HepG2 (cell line): Measurements from ENCODE around the gene IFT88. TPM values are rescaled to one million over a fixed set of nuclear protein-coding genes. Genes with fewer than 3 reads are reported as not detected.

Experiments used
- ARNTL ChIP-seq: sonication (generic); formaldehyde crosslinking; IDR thresholded peaks from 2 replicates; pipeline ENCODE4 v1.4.0; 2020; ENCODE audit warnings: mild to moderate bottlenecking, missing genetic modification reagents
- ATF7 ChIP-seq, 2 experiments: fragments of 450-650 bp in 1 of 2; sonication (generic) in 1 of 2; formaldehyde crosslinking in 1 of 2; IDR thresholded peaks; 2 replicates each; pipeline versions ENCODE4 v1.4.0 to v1.6.1; 2016 to 2020; ENCODE audit warnings: antibody characterized with exemption in 1 of 2, mild to moderate bottlenecking in 1 of 2, missing genetic modification reagents in 1 of 2
- CBX1 ChIP-seq: IDR thresholded peaks from one replicate; pipeline ENCODE4 v1.6.1; 2016; ENCODE audit warnings: antibody characterized with exemption, low read depth
- GABPB1 ChIP-seq: IDR thresholded peaks from 2 replicates; pipeline ENCODE4 v1.6.1; 2016; ENCODE audit warnings: mild to moderate bottlenecking, missing genetic modification reagents, moderate library complexity, missing compliant biosample characterization
- IKZF5 ChIP-seq: IDR thresholded peaks from 2 replicates; pipeline ENCODE4 v1.6.1; 2018; ENCODE audit warnings: missing genetic modification reagents, mild to moderate bottlenecking, missing compliant biosample characterization
- NBN ChIP-seq: fragments of 450-650 bp; conservative IDR thresholded peaks from 2 replicates; pipeline ENCODE4 v1.6.1; 2017
- PAXIP1 ChIP-seq: sonication (generic); formaldehyde crosslinking; conservative IDR thresholded peaks from 2 replicates; pipeline ENCODE4 v1.4.0; 2020; ENCODE audit warnings: mild to moderate bottlenecking, missing genetic modification reagents, moderate library complexity
- PCBP2 ChIP-seq: fragments of 200-400 bp; formaldehyde crosslinking; optimal IDR thresholded peaks from 2 replicates; pipeline ENCODE3; 2018; ENCODE audit warnings: low read length, low read depth; ENCODE audit not compliant: poor library complexity, severe bottlenecking
- SNAPC5 ChIP-seq: sonication (generic); formaldehyde crosslinking; IDR thresholded peaks from 2 replicates; pipeline ENCODE4 v1.8.1; 2023; ENCODE audit warnings: mild to moderate bottlenecking, missing genetic modification reagents, borderline replicate concordance
- SP2 ChIP-seq: sonication (generic); formaldehyde crosslinking; IDR thresholded peaks from 2 replicates; pipeline ENCODE4 v1.5.1; 2020; ENCODE audit warnings: mild to moderate bottlenecking, missing genetic modification reagents
- ZMYM3 ChIP-seq: sonication (generic); formaldehyde crosslinking; IDR thresholded peaks from 2 replicates; pipeline ENCODE4 v1.5.1; 2020; ENCODE audit warnings: mild to moderate bottlenecking, missing genetic modification reagents
- ZNF18 ChIP-seq: sonication (generic); formaldehyde crosslinking; IDR thresholded peaks from 2 replicates; pipeline ENCODE4 v1.8.0; 2022; ENCODE audit warnings: mild to moderate bottlenecking, missing genetic modification reagents; ENCODE audit not compliant: insufficient replicate concordance
- ZNF230 ChIP-seq: sonication (generic); formaldehyde crosslinking; IDR thresholded peaks from 2 replicates; pipeline ENCODE4 v1.4.0; 2020; ENCODE audit warnings: mild to moderate bottlenecking, missing genetic modification reagents
- ZNF275 ChIP-seq: sonication (generic); formaldehyde crosslinking; IDR thresholded peaks from 2 replicates; pipeline ENCODE4 v1.8.0; 2022; ENCODE audit warnings: missing genetic modification reagents, mild to moderate bottlenecking, inconsistent platforms, borderline replicate concordance
- ZNF564 ChIP-seq: sonication (generic); formaldehyde crosslinking; IDR thresholded peaks from 2 replicates; pipeline ENCODE4 v1.8.1; 2023; ENCODE audit warnings: mild to moderate bottlenecking, missing genetic modification reagents
- ZNF691 ChIP-seq: sonication (generic); formaldehyde crosslinking; IDR thresholded peaks from 2 replicates; pipeline ENCODE4 v1.4.0; 2020; ENCODE audit warnings: missing genetic modification reagents, low read depth, mild to moderate bottlenecking, borderline replicate concordance
- ZNF784 ChIP-seq: sonication (generic); formaldehyde crosslinking; IDR thresholded peaks from 2 replicates; pipeline ENCODE4 v1.5.1; 2020; ENCODE audit warnings: missing genetic modification reagents, mild to moderate bottlenecking, borderline replicate concordance
- polyA plus RNA-seq, 8 experiments: library from polyadenylated mRNA; depleted of rRNA in 3 of 8; stranded (reverse) in 7 of 8; unstranded in 1 of 8; fragments of >200 nt; fragmentation: Illumina TruSeq in 4 of 8; extraction: Trizol in 4 of 8; gene quantifications; 2 replicates each; pipeline versions ENCODE4 v1.2.1 to v1.2.3, GENCODE V29; 2011 to 2016; ENCODE audit warnings: low read depth in 4 of 8, missing spikeins in 1 of 8, mixed read lengths in 1 of 8; ENCODE audit not compliant: insufficient read depth in 1 of 8
- total RNA-seq, 5 experiments: library from RNA; depleted of rRNA; stranded (reverse); fragments of >200 nt; fragmentation: Illumina TruSeq; extraction: Trizol; gene quantifications; 2 replicates each; pipeline ENCODE4 v1.2.3, GENCODE V29; 2016; ENCODE audit warnings: low read depth in 1 of 5

Gene IFT88
- total and polyA plus RNA-seq, 2 of the 13 experiments (the other 11 are each of a cell fraction or from before 2014, with no cell fraction given), result 8.4 to 19.9 TPM

GRCh38 chr13:20566898-20567874 lies at the start of gene IFT88 (continued):
- TF ChIP-seq ATF7 (IDR thresholded peaks at IDR 0.05), result no peak
- TF ChIP-seq ATF7 (CRISPR knock-in tag; IDR thresholded peaks at IDR 0.05), result no peak
- TF ChIP-seq ARNTL (CRISPR knock-in tag), result 0 out of 2 replicates have a peak, but pooled peaks have one; percentile 9
- peak; percentile 48; the same call in 1 of the 2 replicates for TF ChIP-seq ZMYM3 (CRISPR knock-in tag)
- TF ChIP-seq SP2 (CRISPR knock-in tag), result 0 out of 2 replicates have a peak, but pooled peaks have one; percentile 21
- TF ChIP-seq ZNF18 (CRISPR knock-in tag), result no peak
- no peak for TF ChIP-seq PCBP2
- peak; percentile 64; the same call in 1 of the 2 replicates for TF ChIP-seq ZNF230 (CRISPR knock-in tag)
- 0 out of 2 replicates have a peak, but pooled peaks have one; percentile 25 for TF ChIP-seq IKZF5 (CRISPR knock-in tag)
- peak; percentile 66 for TF ChIP-seq PAXIP1 (CRISPR knock-in tag)
- TF ChIP-seq SNAPC5 (CRISPR knock-in tag), result no peak
- peak; percentile 91 for TF ChIP-seq GABPB1 (CRISPR knock-in tag)
- 0 out of 2 replicates have a peak, but pooled peaks have one; percentile 71 for TF ChIP-seq ZNF691 (CRISPR knock-in tag)
- no peak for TF ChIP-seq ZNF784 (CRISPR knock-in tag)
- no peak for TF ChIP-seq ZNF564 (CRISPR knock-in tag)
- TF ChIP-seq CBX1, result no peak
- no peak for TF ChIP-seq ZNF275
- TF ChIP-seq NBN, result no peak
